IMR-90 (cell line): Measurements from ENCODE around the gene EPHX1.

Experiments
- CTCF ChIP-seq: conservative IDR thresholded peaks from 2 replicates; pipeline ENCODE4 v1.5.1; 2012; ENCODE audit warnings: mild to moderate bottlenecking, low read depth, low read length, improper control_type of control experiment
- FOS ChIP-seq: fragments of 150-350 bp; IDR thresholded peaks from 2 replicates; pipeline ENCODE4 v1.6.1; 2016; ENCODE audit warnings: low read depth, low read length
- MAFK ChIP-seq: IDR thresholded peaks from 2 replicates; pipeline ENCODE4 v1.6.1; 2012; ENCODE audit warnings: low read depth, low read length, improper control_type of control experiment
- MAZ ChIP-seq: IDR thresholded peaks from 2 replicates; pipeline ENCODE4 v1.6.1; 2012; ENCODE audit warnings: low read depth, mild to moderate bottlenecking, low read length, improper control_type of control experiment, moderate library complexity, borderline replicate concordance
- MXI1 ChIP-seq: IDR thresholded peaks from 2 replicates; pipeline ENCODE4 v1.6.1; 2012; ENCODE audit warnings: low read depth, mild to moderate bottlenecking, low read length, moderate library complexity, borderline replicate concordance
- POLR2A ChIP-seq: IDR thresholded peaks from 2 replicates; pipeline ENCODE4 v1.6.1; 2012; ENCODE audit warnings: mild to moderate bottlenecking, low read depth, low read length

DNA sequence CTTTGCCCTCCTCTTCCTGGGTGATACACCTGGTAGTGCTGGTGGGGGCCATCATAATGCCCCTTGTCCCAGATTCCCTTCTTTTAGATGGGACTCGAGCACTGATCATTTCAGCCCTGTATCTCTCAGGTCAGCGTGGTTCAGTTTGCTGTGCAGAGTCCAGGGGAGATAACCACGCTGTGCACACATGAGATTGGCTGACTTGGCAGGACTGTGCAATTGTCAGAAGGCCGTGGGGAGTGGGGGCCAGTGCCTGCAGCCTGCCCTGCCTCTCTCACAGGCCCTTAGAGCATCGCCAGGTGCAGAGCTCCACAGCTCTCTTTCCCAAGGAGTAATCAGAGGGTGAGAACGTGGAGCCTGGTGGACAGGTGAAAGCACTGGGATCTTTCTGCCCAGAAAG is 15.2 kb downstream of the EPHX1 start:
- TF ChIP-seq POLR2A (no peak), CTCF (no peak), FOS (no peak), MXI1 (no peak), MAFK (no peak), MAZ (no peak)
